HL-60/S4 treated with phorbol 12-myristate 13-acetate at 8.2 ng/mL for 4 days and 3 days (cell line): ENCODE data around the gene ACKR1.

Source experiments
- in situ Hi-C: fragments of 300-500 bp; cut with MboI; formaldehyde crosslinking; loops from 2 replicates; pipeline ENCODE4 v1.15.0; 2022; ENCODE audit warnings: low sequenced_read_pairs

The ACKR1 gene

GRCh38 chr1:159187033-159187432, 17.6 kb upstream of the ACKR1 start:
- in situ Hi-C loops: no loop called here

GRCh38 chr1:159187647-159188374, 16.9 kb upstream of the ACKR1 start:
- in situ Hi-C loops: no loop called here

- in situ Hi-C loops: no loop called here
Measured at GRCh38 chr1:159188375-159188788, 16.3 kb upstream of the ACKR1 start.

GRCh38 chr1:159190441-159190840, 14.2 kb upstream of the ACKR1 start:
- in situ Hi-C loops: no loop called here

- in situ Hi-C loops: no loop called here
Measured at GRCh38 chr1:159196543-159196942, 8.1 kb upstream of the ACKR1 start.

GRCh38 chr1:159197561-159198557, 6.8 kb upstream of the ACKR1 start:
- in situ Hi-C loops: no loop called here

- in situ Hi-C loops: no loop called here
Measured at GRCh38 chr1:159199901-159200300, 4.8 kb upstream of the ACKR1 start.

GRCh38 chr1:159200769-159201168, 3.9 kb upstream of the ACKR1 start:
- in situ Hi-C loops: no loop called here

- in situ Hi-C loops: no loop called here
Measured at GRCh38 chr1:159201642-159202041, 3.0 kb upstream of the ACKR1 start.

GRCh38 chr1:159203610-159204009, 1.1 kb upstream of the ACKR1 start:
- in situ Hi-C loops: no loop called here

- in situ Hi-C loops: no loop called here
Measured at GRCh38 chr1:159205225-159205624, 550 bp downstream of the ACKR1 start.

GRCh38 chr1:159206110-159206509, 1.4 kb downstream of the ACKR1 start:
- in situ Hi-C loops: no loop called here

- in situ Hi-C loops: no loop called here
Measured at GRCh38 chr1:159207080-159207479, 2.4 kb downstream of the ACKR1 start.

GRCh38 chr1:159207774-159208173, 3.1 kb downstream of the ACKR1 start:
- in situ Hi-C loops: no loop called here

GRCh38 chr1:159208175-159208825, 3.6 kb downstream of the ACKR1 start:
- in situ Hi-C loops: no loop called here

- in situ Hi-C loops: no loop called here
Measured at GRCh38 chr1:159209061-159209460, 4.4 kb downstream of the ACKR1 start.

- in situ Hi-C loops: no loop called here
Measured at GRCh38 chr1:159211331-159212136, 6.9 kb downstream of the ACKR1 start.

- in situ Hi-C loops: no loop called here
Measured at GRCh38 chr1:159212596-159212995, 7.9 kb downstream of the ACKR1 start.

GRCh38 chr1:159214149-159214760, 9.6 kb downstream of the ACKR1 start:
- in situ Hi-C loops: no loop called here
